Fibroblast of skin of abdomen (primary cell): ENCODE measurements around the gene GRID2.
A peak's percentile ranks its signal among the peaks of the same experiment; 100 is the strongest.
"Not testable (repeated sequence)": the region's sequence is repeated elsewhere in the genome, so short reads cannot be mapped to it uniquely, and the experiment has no call there.

Source experiments
- DNase-seq: peaks from one replicate; pipeline ENCODE4 v3.0.0-alpha.2; 2013

The GRID2 gene

DNA sequence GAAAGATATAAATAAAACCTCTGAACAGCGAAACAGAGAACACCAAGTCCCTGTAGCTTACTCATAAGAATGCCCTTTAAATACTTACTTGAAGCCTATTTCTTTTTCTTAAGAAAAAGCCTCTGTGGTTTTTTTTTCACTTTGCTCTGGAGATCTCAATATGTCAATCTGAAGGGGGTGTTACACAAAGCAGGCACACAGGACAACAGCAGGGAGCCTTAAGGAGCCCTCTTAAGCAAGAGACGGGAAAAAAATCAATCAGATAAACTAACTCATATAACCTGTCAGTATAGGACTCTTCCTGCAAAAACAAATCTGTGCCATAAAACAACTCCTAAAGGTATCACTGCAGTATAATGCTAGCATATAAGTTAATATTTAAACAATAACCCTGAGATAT lies 913.7 kb downstream of the GRID2 start:
- DNase-seq, result no peak

DNA sequence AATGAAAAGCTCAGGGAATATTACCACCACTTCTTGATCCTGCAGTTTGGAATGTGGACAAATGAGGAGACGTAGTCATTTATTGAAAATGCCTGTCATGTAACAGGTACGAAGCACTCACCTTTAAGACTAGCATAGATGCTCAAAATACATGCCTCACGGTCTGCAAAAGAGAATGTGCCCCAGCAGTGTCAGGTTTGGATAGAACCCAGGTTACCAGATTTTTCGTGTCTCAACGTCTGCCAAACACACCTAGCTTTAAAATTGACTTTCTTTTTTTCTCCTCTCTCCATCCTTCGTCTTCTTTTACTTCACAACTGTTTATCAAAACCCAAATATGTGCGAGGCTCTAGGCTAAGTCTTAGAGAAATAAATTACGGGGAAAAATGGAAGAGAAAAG lies 918.0 kb downstream of the GRID2 start:
- DNase-seq, result no peak

DNA sequence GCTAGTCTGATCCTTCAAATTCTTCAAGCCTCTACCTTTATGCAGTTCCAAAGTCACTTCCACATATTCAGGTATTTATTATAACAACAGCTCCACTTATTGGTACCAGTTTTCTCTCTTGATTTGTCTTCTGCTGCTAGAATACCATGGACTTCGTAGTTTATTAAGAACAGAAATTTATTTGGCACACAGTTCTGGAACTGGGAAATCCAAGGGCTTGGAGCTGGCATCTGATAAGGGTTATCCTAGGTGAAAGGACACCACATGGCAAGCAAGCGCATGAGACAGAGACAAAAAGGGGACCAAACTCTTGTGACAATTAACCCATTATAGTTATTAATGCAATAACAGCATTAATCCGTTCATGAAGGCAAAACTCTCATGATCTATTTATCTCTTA lies 924.3 kb downstream of the GRID2 start:
- DNase-seq, result no peak

DNA sequence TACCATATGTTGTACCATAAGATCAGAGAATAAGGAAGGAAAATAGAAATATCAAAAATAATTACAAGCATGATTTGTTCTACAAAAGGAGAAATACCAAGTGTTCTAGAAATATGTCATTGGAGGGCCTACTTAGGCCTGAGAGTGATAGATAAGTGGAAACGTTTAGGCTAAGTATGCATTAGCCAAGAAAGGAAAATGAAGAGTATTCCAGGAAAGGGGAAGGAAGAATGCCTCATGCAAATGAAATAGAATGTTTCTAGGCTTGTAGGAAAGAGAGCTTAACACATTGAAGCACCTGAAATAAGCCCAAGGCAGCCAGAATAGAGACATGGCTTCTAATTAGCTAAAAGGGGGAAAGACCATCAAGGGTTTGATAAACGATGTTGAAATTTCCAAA lies 929.1 kb downstream of the GRID2 start:
- DNase-seq, result no peak

DNA sequence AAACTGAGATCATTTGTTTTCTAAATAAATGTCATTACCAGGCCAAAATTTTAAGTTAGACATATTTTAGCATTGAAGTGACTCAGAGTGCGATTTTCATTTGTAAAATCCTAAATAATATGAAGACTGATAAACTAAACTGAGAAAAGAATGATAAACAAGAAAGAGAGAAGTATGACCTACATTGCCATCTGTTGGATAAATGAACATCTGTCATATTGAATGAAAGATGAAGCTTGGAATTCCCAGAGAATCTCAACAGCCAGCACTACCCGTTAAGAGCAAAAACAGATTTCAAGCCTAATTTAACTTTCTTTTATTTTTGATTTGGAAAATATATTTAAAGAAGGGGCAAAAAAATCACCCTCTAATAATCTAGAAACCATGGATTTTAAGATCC lies 933.8 kb downstream of the GRID2 start:
- no peak for DNase-seq

DNA sequence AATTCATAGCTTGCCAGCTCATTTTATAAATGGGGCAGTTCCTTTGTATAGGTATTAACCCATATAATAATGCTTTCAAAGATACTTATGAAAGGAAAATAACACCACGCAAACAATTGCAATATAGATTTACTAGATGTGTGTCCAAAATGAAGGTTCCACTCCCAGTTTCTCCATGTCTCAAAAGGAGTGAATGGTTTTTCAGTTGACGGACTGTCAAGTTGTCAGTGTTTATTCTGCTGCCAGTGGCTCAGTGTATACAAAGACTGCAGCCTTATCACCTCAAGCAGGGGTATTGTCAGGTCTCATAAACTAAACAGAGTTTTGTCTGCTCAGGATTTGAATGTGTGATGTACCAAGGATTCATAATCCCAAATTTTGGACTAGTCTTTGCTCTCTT lies 939.5 kb downstream of the GRID2 start:
- DNase-seq, result no peak

DNA sequence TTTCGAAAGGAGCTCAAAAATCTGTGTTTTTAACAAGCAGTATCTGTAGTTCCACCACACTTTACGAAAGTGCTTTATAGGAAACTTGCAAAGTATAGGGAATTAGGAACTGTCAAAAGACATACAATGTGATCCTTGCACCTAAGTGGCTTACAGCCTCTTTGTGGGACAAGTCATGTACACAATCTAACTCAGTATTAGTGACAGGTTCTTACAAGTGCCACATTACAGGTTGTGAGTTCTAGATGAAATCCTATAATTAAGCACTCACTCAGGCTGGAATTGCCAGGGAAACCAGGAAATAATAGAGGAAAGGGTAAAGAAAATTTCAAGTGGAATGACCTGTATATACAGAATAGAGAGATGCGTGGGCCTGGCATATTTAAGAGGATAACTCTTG lies 957.4 kb downstream of the GRID2 start:
- DNase-seq, result no peak

DNA sequence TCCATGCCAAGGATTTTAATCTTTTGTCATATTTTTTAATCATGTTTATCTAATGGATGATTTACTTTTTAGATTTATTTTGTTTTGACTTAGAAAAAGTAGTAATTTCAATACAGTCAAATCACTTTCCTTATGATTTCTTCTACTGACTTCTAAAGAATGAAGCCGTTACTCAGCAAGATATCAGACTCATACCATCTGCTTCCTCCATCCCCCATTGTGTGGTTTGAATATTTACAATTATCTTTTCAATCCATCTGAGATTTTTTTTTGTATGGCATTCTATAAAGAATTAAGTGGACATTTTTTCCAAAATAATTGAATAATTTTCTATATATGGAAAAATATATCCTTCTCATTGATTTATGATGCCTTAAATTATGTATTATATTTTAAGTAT lies 959.4 kb downstream of the GRID2 start:
- DNase-seq, result no peak

DNA sequence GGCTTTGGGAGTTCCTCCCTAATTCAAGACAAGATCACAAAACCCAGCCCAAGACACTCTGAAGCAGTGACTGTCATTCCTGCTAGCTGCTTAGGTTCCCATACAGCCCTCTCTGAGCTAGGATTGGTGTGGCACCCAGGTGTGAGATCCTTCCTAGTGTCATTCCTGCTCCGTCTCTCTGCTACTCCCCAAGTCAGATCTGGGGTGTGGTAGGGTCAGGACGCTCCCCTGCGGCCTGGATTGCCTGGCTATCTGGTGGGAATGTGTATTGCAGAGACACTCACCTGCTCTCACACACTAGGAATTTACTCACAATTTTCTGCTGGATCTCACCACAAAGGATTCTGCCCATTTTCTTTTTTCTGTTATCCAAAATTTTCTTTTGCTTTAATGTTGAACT lies 964.0 kb downstream of the GRID2 start:
- DNase-seq, result no peak

DNA sequence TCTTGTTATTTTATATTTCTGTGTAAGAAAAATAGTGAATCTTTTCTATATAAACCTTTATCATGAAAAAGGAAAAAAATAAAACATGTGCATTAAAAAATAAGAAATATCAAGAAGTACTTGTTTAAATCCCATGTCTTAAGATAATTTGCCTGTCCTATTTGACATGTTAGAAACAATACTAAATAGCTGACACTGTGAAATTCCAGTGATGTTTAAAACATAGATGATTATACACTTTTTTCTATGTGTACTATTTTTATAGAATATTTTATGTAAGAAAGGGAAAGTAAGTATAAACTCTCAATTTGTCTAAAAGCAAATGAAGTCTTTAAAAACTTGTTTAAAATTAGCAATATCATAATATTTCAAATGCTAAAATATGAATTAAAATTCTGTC lies 981.6 kb downstream of the GRID2 start:
- no peak for DNase-seq

DNA sequence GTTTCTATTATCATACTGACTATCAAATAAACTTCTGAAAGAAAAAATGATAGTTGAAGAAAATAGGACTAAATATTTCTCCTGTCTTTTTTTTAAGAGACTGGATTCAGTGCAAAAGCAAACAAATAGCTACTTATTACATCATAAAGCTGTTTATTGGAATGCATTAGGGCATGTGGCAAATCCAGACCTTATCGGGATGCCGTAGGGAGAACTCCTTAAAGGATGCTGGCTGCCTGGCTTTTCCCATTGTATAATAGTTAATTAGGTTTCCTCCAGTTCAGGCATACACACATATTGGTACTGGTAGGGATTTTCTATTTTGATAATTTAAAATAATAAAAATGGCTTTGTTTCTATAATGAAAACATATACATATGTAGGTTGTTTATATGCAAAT lies 985.5 kb downstream of the GRID2 start:
- no peak for DNase-seq

DNA sequence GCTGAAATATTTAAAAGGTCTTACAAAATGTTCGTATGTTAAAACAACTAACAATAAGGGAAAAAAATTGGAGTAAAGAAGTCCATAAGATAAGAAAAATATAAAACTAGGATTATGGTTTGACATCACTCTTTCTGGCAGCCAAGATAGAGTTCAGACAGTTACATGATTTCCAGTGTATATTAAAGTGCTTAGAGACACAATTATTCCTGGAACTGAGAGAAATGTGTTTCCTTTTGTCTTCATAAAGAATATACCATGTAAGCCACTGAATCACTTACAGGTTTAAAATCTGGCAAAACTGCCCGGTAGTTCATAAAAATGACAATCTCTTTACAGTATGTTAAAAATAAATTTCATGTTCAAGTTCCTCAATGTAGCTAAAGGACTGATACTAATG lies 986.1 kb downstream of the GRID2 start:
- DNase-seq, result no peak

DNA sequence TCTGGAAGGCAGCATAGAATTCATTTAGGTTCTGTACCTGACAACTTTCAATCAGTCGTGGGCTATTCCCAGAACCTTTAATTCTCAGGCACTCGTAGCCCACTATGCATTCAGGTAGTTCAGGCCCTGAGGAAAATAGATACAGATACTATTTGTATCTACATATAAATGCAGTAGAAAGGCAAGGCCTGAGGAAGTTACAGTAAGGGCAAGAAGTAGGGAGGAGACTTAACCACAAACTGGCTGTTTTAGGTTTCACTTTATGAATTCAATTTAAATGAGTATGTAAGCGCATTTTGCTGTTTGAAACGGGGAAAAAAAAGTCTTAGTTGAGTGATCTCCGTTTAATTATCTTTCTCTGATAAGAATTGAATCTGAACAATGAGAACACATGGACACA lies 995.4 kb downstream of the GRID2 start:
- DNase-seq, result no peak

DNA sequence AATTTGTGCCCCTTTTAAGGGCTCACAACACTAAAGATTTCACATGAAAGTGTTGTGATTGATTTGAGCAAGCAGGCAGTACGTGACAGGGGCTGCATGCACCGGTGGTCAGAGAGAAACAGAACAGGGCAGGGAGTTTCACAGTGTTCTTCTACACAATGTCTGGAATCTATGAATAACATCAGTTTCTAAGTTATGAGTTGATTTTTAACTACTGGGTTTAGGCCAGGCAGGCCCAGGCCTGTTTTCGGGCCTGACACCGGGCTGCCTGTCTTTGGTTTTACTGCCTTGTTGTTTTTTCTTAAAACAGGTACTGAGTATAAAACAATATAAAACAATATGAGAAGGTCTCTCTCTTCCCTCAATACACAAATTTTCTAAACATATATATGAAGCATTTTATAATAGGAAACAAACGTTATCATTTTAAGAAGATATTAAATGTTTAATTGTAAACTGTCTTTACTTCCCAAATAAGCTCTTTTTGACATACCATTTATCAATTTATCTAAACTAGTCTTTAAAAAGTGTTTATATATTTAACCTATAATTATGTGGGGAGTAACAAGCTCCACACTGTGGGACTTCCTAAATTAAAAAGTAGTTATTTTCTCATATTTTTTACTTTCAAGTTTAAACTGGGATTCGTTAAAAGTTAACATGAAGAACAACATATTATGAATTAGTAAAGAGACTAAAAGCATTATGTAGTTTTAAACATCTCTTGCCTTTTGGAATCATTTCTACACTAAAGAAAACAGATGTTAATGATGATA lies 997.2 kb downstream of the GRID2 start:
- not testable (repeated sequence) for DNase-seq

DNA sequence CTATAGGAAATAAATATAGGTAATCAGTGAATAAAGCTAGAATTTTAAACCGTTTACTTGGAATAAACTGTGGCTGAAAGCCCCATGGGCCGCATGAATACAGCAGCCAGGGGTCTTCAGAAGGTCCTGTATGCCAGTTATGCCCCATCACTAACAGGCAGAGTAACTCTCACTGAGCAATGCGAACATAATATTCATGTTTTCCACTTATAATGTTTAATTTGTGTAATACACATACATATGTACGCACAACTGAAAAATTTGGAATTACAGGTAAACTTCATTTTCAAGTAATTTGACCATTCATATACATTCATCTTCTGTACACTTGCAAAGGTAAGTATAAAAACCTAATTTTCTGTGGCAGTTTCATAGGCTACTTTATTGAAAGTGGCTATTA lies 998.5 kb downstream of the GRID2 start:
- no peak for DNase-seq

DNA sequence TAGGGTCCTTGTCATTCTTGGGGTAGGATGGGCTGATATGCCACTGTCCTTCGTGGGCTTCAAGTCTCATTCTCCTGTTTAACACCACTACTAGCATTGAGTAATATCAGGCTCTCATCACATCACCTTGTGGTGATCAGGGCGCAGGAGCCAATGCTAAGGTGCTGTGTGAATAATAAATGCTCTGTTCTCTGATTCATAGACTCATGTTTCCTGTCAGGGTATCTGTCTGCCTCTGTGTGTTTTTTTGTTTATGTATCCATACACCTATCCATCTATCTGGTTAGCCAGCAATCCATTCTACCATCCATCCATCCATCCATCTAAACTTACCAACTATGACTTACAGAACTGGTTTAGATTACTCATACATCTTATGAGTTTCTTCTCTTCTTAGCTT lies 999.7 kb downstream of the GRID2 start:
- no peak for DNase-seq

DNA sequence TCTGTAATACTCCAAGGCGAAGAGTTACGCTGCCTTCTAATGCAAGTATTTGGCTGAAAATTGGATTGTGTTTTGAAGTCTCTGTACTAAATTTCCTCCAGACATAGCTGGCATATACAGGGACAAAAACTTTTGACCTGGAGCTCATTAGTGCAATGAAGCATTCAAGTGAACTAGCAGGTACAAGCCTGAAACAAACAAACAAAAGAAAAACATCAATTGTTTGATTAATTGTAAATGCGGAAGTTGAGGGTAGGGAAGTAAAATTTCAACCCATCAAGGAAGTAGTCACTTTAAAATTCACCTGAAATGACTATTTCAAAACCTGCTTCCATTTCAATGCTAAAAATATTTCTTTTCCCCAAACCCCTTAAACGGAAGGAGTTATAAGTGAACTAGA lies 1008.5 kb downstream of the GRID2 start:
- no peak for DNase-seq

DNA sequence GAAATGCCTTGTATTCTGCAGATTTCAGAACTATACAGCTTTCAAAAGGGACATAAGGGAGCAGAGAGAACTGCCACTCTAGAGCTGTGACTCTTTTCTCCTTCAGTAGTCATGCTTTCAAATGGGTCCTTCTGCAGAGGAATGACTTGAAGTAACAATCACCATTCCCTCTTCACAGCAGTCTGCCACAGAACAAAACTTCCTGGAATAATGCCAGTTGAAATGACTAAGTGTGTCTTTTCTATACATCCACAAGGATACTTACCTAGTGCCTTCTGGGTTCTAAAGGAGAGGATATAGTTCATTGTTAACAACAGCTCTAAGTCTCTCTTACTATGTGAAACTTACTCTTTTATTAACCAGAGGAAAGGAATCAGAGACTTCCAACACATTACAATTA lies 1009.4 kb downstream of the GRID2 start:
- DNase-seq, result peak; percentile 38

DNA sequence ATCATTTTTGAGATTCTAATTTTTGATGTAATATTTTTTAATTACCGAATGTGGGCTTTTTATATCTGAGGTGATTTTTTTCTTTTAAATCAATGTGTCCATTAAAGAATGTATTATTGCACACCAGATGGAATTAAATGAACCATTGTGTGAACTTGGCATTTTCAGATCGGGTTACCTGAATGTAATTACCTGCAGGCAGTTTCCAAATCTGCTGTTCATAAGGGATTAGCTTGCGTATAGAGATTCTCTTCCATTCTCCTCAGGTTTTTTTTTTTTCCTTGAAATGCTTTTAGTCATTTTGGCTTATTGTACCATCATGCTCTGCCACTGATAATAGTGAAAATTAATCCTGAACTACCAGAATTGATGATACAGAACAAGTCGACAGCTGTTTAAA lies 1013.3 kb downstream of the GRID2 start:
- no peak for DNase-seq

DNA sequence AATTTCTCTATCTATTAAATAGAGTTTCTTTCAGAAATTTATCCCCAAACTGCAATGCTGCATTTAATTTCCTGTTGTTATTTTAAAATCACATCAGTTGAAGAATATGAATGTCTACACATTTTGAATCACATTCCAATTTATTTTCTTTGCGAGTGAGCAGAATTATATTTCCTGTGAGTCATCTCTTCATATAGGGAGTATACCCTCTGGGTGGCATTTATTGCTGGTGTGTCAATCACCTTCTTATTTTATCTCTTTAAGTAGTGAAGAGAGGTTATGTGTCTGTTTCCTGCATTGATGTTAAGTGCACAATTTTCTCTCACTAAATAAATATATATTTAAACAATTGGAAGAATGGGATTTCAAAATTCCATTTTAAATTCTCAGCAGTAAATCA lies 1013.8 kb downstream of the GRID2 start:
- DNase-seq, result peak; percentile 24

DNA sequence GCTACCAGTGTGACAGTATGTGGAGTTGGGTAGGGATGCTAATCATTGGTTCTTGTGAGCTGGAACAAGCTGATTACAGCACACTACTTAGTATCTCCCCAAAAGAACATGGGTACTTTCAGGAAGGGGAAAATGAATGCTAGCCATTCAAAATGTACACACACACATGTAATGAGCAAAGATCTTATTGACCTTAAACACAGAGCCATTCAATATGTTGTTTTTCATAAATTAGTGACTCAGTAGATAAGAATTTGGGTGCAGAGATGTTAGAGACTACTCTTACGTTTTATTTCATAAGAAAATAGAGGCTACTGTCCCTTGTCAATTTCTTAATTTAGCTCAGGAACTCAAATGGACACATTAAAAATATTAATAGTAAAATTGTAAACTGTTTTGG lies 1015.3 kb downstream of the GRID2 start:
- DNase-seq, result no peak

DNA sequence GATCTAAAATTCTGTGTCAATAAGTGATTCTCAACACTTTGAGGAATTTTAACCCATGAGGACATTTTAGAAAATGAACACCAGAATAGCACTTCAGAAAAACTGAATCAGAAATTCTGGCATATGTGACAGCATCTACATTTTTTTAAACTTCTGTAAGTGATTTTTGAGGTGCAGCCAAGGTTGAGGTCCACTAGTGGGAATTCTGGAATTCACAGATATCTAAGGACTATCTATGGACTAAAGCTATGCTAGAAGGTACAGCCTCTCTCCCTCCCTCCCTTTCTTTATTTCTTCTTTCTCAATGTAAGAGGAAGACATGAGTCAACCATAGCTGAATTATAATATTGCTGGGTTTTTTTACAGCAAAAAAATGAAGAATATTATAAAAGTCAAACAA lies 1016.6 kb downstream of the GRID2 start:
- peak; percentile 52 for DNase-seq

DNA sequence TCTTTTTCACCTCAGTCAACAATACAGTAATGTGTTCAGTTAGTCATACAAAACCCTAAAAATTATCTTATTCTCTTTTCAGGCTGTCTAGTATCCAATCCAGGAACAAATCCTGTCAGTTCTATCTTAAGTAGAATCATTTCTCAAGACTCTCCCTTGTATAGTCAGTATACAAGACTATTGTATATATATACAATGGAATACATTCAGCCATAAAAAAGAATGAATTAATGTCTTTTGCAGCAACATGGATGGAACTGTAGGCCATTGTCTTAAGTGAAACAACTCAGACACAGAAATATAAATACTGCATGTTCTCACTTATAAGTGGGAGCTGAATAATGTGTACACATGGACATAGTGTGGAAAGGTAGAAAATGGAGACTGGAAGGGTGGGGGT lies 1023.6 kb downstream of the GRID2 start:
- no peak for DNase-seq

DNA sequence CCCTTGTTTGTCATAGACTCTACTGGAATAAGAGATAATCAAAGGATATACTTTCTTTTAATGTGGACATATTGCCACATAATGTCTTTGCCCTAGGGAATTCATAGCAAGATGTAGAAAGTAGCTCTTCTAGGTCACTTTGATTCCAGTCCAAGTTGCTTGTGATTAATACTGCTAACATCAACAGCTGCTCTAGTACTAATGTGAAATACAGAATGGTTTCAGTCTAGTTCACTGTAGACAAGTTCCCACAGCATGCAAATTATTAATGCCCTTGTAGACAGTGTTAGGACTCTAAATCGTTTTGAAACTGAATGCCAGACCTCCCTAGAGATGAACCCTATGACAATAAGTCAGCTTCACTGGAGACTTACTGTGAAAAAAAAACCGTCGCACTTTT lies 1030.2 kb downstream of the GRID2 start:
- no peak for DNase-seq

DNA sequence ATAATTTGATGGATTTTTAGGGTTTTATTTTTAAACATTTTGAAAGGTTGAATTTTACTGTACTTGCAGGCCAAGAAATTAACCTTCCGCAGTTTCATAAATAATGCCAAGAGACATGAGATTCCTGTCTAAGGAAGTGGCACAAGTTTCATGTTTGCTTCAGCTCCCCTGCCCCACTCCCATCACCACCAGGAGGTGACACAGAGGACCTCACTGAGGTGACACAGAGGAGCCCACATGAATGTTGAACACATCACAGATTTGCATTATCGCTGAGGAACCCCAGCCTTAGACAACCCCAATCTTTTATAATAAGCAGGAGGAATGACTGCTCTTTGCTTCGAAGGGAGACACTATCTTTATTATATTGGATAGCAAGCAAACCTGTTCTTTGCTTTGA lies 1033.4 kb downstream of the GRID2 start:
- DNase-seq, result no peak
